ENCODE results near the gene RCBTB1.
"Not testable (repeated sequence)": the region's sequence is repeated elsewhere in the genome, so short reads cannot be mapped to it uniquely, and the experiment has no call there.

RCBTB1 gene

DNA sequence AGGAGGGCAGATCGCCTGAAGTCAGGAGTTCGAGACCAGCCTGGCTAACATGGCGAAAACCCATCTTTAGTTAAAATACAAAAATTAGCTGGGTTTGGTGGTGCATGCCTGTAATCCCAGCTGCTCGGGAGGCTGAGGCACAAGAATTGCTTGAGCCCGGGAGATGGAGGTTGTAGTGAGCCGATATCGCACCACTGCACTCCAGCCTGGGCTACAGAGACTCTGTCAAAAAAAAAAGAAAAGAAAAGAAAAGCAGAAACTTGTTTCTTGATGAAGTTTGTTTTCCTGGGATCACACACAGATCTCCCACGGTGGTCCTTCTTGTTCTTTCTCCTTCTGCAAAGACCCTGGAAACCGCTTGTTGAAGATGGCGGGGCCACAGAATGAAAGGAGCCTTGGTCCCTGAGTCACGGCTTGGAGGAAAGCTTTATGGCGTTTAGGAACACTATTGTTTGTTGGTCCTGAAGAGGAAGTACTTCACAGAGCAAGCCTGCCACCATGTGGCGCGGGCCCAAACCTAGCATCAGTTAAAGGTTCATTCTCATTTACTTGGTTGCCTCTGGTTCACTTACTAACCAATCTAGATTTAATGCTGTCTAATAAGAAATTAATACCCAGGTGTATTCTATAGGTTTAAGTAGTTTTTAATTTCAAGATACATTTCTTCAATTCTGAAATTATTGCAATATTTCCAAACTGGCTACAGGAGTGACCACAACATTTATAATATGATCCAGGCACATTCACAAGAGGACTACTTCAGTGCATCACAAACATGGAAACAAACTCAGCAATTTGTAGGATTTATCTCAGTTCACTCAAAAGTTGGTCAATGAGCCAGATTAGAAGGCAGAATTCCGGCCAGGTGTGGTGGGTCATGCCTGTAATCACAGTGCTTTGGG, 21.6 kb upstream of the RCBTB1 start:
- in situ Hi-C loops (cut with HindIII; ENCODE audit: low sequenced_read_pairs), result loop anchor here (10.0 kb wide), 1 partner anchor 312 kb away; no protein-coding TSS in a partner anchor

DNA sequence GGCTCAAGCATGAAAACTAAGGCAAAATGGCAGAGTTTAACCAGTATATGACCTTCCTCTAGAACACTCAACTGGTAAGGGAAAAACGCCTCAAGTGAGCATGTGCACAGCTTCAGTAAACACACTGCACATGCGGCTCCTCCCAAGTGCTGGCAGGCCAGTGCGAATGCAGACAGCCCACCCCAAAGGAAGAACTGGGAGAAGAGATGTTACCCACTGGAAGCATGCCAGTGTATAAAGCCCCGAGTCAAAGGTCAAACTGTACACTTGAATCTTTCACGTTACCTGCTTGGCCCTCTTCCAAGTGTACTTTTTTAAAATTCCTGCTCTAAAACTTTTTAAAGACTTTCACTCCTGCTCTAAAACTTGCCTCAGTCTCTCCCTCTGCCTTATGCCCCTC, 19.2 kb upstream of the RCBTB1 start:
- in situ Hi-C loops (cut with HindIII; ENCODE audit: low sequenced_read_pairs), result loop anchor here (5.0 to 10.0 kb wide), 3 partner anchors 57 to 310 kb away; no protein-coding TSS in a partner anchor

DNA sequence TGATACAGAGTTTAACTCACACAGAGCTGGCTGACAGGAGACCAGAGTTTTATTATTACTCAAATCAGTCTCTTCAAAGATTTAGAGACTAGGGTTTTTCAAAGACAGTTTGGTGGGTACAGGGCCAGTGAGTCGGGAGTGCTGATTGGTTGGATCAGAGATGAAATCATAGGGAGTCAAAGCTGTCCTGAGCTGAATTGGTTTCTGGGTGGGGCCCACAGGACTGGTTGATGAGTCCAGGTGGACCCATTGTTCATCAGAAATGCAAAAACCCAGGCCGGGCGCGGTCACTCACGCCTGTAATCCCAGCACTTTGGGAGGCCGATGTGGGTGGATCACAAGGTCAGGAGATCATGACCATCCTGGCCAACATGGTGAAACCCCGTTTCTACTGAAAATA, 17.3 kb upstream of the RCBTB1 start:
- in situ Hi-C loops (cut with HindIII; ENCODE audit: low sequenced_read_pairs), result loop anchor here (5.0 to 10.0 kb wide), 3 partner anchors 55 to 308 kb away; no protein-coding TSS in a partner anchor

DNA sequence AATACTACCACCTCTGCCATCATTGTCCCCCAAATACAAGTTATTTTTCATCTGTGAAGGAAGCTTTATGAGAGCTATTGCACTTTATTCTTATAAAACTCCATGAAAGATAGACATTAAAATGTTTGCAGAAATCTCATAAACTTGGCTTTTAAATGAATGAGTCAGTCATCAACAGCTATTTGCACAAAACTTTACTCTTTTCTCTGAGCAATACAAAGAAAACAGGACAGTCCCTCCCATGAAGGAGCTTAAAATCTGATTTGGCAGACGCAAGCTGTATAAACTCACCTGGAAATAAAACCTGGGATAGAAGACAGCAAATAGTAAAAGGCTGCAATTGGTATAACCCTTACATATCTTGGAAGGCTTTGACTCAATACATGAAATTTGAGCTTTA, 16.6 kb upstream of the RCBTB1 start:
- in situ Hi-C loops (cut with HindIII; ENCODE audit: low sequenced_read_pairs), result loop anchor here (5.0 to 10.0 kb wide), 3 partner anchors 55 to 307 kb away; no protein-coding TSS in a partner anchor

DNA sequence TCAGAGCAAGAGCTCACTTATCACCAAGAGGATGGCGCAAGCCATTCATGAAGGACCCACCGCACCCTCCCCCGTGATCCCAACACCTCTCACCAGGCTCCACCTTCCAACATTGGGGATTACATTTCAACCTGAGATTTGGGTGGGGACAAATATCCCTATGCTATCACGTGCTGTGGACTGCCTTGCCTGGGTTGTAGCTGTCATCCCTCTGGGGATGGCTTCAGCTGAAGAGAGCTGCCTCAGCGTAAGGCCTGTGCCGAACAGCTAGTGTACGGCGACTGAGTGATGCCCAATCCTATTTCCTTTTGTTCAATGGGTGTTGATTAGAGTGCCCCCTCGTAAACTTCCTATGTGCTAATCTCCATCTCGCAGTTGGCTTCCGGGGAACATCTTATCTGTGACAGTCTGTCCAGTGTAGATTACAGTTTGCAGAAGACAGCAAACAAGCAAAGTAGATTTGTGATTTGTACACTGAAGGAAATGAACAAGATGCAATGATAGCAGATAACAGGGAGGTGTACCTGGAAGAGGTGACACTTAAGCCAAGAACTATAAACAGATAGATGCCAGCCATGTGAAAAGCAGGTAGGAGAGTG, 11.8 kb upstream of the RCBTB1 start:
- in situ Hi-C loops (cut with HindIII; ENCODE audit: low sequenced_read_pairs), result no loop called here

DNA sequence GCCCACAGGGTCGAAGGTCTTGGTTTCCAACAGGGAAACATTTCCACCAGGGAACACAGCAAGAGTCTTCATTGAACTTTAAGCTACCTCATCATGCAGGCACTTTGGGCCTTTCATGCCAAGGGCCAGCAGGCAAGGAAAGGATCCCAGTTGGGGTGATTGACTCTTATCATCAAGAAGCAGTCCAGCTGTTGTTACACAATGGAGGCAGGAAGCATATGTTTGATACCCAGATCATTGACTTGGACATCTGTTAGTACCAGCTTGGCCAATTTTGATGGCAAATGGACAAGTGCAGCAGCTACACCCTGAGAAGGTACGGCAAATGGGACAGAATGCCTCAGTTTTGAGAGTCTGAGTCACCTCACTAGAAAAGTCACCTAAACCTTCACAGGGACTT, 10.9 kb upstream of the RCBTB1 start:
- in situ Hi-C loops (cut with HindIII; ENCODE audit: low sequenced_read_pairs), result no loop called here

DNA sequence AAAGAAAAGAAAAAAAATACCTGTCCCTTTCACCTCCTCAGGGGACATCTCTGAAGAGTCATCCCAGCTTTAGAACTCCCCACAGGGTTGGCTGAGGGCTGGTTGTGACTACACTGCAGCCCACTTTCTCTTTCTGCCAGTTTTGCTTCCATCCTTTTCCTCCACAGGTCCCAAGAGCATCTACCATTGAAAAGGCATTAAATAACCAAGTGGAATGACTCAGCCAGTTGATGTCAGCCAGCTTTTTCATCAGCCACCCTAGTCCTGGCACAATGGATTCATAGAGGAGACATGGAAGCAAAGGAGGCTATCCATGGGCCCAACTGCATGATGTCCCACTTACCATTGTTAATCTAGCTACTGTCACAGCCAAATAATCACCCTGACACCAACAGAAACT, 9.2 kb upstream of the RCBTB1 start:
- in situ Hi-C loops (cut with HindIII; ENCODE audit: low sequenced_read_pairs), result no loop called here

DNA sequence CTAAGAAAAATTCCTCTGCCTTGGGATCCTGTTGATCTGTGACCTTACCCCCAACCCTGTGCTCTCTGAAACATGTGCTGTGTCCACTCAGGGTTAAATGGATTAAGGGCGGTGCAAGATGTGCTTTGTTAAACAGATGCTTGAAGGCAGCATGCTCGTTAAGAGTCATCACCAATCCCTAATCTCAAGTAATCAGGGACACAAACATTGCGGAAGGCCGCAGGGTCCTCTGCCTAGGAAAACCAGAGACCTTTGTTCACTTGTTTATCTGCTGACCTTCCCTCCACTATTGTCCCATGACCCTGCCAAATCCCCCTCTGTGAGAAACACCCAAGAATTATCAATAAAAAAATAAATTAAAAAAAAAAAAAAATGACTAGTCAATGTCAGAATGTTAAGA, 8.5 kb upstream of the RCBTB1 start:
- in situ Hi-C loops (cut with HindIII; ENCODE audit: low sequenced_read_pairs), result not testable (repeated sequence)

DNA sequence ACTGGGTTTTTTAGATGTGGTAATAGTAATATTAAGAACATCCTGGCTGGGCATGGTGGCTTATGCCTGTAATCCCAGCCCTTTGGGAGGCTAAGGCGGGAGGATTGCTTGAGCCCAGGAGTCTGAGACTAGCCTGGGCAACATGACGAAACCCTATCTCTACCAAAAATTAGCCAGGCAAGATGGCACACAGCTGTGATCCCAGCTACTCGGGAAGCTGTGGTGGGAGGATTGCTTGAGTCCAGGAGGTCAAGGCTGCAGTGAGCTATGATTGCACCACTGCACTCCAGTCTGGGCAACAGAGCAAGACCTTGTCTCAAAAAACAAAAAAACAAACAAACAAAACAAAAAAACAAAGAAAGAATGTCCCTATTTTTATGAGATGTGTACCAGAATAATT, 5.4 kb upstream of the RCBTB1 start:
- in situ Hi-C loops (cut with HindIII; ENCODE audit: low sequenced_read_pairs), result not testable (repeated sequence)

DNA sequence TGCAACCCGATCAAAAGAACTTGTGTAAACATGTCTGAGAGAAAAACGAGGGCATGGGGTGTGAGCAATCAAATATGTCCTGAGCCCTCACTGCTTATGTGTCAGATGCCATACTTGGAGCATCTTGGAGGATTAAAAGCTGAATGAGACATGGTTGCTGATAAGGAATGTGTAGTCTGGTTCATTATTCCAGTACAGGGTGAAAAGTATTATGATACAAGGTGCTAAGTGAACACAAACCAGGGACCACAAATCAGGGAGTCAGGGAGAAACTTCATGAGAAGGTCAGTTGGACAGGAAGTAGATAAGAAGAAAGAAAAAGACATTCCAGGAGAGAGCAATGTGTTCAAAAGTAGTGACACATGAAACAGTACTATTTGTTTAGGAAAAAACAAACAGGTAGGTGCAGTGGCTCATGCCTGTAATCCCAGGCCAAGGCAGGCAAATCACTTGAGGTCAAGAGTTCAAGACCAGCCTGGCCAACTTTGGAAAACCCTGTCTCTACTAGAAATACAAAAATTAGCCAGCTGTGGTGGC, 2.0 kb upstream of the RCBTB1 start:
- in situ Hi-C loops (cut with HindIII; ENCODE audit: low sequenced_read_pairs), result no loop called here

DNA sequence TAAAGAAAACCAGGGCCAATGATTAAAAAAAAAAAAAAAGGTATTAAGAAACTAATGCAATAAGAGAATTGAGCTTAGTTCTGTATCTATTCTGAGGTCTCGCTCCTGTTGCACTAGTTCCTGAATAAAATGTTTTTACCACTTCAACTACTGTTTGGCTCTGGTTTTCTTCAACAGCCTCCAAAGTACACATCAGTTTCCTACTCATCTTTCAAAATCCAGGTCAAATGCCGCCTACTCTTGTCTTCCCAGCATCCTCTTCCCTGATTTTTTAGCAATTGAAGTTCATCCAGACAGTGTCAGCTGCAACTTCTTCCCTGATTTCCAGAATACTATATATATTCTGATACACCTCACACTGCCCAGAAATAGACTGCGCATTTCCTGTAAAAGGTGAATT, 1.4 kb upstream of the RCBTB1 start:
- in situ Hi-C loops (cut with HindIII; ENCODE audit: low sequenced_read_pairs), result no loop called here

DNA sequence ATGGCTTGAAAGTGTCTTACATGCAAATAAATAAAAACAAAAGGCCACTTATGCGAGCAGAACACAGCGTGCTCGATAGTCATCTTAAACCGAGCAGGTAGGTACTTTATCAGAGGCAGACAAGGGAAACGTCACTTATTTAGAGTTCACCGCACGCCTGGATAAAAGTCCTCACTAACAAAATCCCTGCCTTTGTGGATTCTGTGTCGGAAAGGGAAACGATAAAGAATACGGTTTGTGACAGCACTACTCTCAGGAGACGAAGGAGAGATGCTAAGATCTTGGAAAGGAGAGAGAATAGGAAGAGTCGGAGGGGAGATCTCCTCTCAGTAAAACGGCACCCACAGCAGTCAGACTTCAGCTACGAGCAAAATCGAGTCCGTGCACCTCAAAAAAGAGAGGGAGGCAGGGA, 581 bp downstream of the RCBTB1 start:
- in situ Hi-C loops (cut with HindIII; ENCODE audit: low sequenced_read_pairs), result no loop called here

DNA sequence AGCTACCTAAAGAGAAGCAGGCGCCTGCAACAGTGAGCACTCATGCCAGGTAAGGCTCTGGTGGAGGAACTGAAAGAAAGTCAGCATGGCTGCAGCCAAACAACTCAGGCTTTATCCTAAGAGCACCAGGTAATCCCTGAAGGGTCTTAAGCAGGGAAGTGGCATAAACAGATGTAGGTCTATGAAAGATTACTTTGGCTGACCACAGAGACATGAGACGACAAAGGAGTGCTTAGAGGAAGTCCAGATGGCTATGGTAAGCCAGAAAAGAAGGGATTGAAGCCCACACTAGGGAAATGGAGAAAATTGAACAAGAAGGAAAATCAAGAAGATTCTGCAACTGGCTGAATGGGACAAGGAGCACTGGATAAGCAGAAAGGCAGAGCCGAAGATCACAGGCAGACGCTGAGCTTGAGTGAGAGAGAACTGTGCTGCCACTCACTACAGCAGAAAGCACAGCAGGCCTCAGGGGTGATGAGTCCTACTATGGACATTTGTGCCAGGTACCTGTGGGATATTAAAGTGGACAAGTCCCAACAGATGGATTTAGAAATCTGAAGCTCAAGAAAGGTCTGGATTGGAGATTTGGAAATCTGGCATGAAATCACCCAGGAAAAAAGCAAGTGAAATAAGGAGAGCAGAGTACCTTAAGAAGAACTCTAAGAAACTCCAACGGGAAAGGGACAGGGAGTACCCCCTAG, 4.2 kb downstream of the RCBTB1 start:
- in situ Hi-C loops (cut with HindIII; ENCODE audit: low sequenced_read_pairs), result no loop called here

DNA sequence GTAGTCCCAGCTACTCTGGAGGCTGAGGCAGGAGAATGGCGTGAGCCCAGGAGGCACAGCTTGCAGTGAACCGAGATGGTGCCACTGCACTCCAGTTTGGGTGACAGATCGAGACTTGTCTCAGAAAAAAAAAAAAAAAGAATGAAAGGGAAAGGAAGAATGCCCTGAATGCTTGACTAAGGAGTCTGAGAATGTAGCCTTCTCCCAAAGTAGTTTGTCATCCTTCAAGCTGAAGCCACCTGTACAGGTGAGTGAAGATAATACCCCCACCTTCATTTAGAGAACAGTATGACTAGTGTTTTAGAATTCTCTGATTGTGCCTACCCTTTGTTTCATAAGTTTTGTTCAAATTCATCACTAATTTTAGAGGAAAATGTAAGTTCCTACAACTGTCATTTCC, 5.9 kb downstream of the RCBTB1 start:
- in situ Hi-C loops (cut with HindIII; ENCODE audit: low sequenced_read_pairs), result no loop called here

DNA sequence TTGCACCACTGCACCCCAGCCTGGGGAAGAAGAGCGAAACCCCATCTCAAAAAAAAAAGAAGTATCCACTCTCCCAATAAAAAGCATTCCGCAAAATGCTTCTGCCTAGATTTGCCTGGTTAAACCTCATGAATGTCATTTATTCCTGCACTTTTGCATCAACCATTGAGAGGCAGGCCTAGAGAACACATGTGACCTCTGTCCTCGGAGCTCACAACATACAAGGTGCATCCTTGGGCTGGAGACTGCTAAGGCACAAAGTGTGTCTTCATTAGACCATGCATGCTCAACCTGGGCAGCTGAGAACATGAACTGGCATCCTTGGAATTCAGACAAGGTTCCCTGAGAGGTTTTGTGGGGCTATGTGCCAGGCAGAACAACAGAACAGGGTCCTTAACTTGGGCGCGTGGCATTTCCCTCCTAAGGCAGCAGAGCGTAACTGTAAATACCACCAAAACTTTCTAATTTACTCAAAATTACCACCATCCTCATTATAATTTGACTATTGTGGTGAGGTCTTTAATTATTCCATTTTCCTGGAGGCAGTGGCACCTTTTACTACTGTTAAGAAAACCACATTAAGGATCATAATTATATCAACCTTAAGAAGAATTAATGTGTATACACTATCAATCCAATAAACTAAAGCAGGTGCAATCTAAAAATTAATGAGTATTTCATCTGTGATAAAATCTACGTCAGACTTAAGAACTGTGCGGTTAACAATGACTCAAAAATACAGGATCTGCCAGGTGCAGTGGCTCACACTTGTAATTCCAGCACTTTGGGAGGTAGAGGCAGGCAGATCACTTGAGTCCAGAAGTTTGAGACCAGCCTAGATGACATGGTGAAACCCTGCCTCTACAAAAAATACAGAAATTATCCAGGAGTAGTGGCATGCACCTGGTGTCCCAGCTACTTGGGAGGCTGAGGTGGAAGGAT, 13.8 kb downstream of the RCBTB1 start:
- in situ Hi-C loops (cut with HindIII; ENCODE audit: low sequenced_read_pairs), result no loop called here

DNA sequence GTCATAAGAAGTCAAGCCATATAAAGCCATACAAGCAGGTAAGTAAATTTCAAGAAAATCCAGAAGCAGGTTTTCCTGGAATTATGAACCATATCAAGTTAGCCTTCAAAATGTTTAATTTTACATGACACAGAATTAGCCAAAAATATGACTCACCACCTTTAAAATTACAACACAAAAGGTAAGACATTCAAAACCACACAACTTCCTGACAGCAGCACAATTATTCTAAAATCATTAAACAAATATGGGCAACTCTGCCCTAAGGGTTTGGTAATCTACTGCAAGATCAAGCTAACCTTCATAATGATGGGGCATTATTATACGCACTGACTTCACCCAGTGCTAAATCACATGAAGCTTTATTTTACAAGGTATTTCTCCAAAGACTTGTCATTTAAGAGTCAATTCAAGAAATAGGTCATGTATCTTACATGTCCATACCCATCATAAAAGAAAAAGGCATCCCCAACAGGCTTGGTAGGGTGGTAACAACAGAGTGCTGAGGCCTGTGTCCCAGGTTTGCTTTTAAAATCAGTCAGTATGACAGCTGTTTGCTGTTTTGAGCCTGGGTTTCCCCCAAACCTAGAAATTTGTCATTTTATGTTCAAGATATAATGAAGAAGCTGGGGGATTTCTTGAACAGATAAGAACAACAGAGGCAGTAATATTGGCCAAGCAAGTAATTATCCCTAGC, 15.2 kb downstream of the RCBTB1 start:
- in situ Hi-C loops (cut with HindIII; ENCODE audit: low sequenced_read_pairs), result no loop called here

DNA sequence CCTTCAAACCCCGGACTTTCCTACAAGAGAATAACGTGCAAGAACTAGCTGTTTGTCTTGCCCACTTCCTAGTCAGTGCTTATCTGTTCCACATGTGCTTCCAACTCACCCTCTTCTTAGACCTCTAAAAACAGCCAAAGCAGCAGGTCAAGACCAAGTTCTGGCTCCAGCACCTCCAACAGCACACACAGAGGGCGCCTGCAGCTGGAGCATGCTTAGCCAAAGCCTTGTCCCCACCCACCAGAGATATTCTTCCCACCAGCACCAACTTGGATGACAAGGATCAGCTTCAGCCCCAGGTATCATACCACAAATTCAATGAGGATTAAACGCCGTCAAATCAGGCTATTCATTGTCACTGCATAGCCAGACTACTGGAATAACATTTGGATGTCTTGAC, 17.9 kb downstream of the RCBTB1 start:
- in situ Hi-C loops (cut with HindIII; ENCODE audit: low sequenced_read_pairs), result no loop called here

DNA sequence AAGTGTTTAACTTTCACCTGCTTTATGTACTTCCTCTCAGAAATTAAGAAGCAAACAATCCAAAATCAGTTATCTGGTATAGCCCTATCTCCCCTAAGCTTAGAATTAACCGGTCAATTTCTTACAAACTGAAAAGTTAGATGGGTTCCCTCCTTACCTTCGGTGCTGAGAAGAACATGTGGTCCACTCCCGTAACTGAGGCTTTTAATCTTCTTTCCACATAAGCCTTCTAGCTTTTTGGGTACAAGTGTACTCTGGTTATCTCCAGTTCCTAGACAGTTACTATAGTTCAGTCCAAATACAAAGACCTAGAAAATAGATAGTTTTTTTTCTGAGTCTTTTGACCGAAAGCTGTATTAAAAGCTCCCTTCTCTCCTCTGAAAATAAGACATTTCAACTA, 18.9 kb downstream of the RCBTB1 start:
- in situ Hi-C loops (cut with HindIII; ENCODE audit: low sequenced_read_pairs), result no loop called here

DNA sequence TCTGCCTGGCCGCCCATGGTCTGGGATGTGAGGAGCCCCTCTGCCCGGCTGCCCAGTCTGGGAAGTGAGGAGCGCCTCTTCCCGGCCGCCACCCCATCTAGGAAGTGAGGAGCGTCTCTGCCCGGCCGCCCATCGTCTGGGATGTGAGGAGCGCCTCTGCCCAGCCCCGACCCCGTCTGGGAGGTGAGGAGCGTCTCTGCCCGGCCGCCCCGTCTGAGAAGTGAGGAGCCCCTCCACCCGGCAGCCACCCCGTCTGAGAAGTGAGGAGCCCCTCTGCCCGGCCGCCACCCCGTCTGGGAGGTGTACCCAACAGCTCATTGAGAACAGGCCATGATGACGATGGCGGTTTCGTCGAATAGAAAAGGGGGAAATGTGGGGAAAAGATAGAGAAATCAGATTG, 19.9 kb downstream of the RCBTB1 start:
- in situ Hi-C loops (cut with HindIII; ENCODE audit: low sequenced_read_pairs), result not testable (repeated sequence)

DNA sequence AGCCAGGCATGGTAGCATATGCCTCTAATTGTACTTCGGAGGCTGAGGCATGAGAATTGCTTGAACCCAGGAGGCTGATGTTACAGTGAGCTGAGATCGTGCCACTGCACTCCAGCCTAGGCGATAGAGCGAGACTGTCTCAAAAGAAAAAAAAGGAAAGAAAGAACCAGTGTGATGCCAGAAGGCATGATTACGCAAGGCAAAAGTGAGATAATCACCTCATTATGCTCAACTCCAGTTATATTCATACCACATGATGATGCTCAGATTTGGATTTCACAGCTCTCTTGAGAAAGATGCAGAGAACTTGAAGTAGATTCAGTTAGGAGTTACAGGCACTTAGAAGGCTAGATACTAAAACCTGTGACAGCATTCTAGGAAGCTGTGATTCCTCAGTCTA, 21.8 kb downstream of the RCBTB1 start:
- in situ Hi-C loops (cut with HindIII; ENCODE audit: low sequenced_read_pairs), result no loop called here

Data from endothelial cell of hepatic sinusoid (primary cell).